ENCODE measurements around the gene ACVR1B.

ACVR1B gene

GRCh38 chr12:51947246-51947996, 4.1 kb upstream of the ACVR1B start:
- 92% methylated on average over 8 of the region's 8 CpGs for WGBS
- Histone ChIP-seq H3K36me3 (ENCODE audit: insufficient read depth, low read length) (no peaks in the 10 kb centered on the region), H3K27ac (ENCODE audit: low read depth, low read length) (no peak overlapping the region), H3K27me3 (ENCODE audit: insufficient read depth, low read length) (peaks cover 46% of the 10 kb centered on the region), H3K4me1 (ENCODE audit: insufficient read depth, low read length) (no peaks in the 10 kb centered on the region), H3K4me3 (ENCODE audit: low read length) (no peak overlapping the region), H3K9me3 (ENCODE audit: insufficient read depth, low read depth, low read length) (peaks cover 11% of the 10 kb centered on the region), H3K9ac (ENCODE audit: low read depth, low read length) (no peak overlapping the region)

- Histone ChIP-seq H3K27me3 (ENCODE audit: insufficient read depth, low read length) (peaks cover 52% of the 10 kb centered on the region), H3K9me3 (ENCODE audit: insufficient read depth, low read depth, low read length) (peaks cover 11% of the 10 kb centered on the region)
- WGBS = 92% methylated on average over 6 of the region's 6 CpGs
Observed at GRCh38 chr12:51948066-51948465, 3.4 kb upstream of the ACVR1B start.

DNA sequence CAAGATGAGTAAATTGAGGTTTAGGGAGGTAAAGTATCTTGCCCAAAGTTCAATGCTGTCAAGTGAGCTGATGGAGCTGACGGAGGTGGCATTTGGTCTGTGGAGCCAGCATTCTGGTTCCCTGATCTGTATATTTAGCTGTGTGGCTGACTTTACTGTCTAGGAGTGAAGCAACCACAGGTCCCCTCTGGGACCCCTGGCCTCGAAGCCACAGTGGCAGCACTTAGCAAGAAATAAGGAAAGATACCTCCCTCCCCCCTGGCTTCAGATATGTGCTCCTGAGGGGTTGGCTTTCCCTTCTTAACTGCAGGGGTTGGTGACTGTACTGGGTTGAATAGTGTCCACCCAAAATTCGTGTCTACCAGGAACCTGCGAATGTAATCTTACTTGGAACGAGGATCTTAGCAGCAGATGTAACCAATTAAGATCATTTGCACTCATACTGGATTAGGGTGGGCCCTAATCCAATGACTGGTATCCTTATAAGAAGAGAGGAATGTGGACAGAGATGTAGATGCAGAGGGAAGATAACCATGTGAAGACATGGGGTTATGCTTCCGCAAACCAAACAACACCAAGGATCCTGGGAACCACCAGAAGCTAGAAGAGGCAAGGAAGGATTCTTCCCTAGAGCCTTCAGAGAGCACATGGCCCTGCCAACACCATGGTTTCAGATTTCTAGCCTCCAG, 2.0 kb upstream of the ACVR1B start:
- H3K4me1 ChIP-seq (ENCODE audit: insufficient read depth, low read length) = peaks cover 5% of the 10 kb centered on the region; the same call in 1 of the 2 replicates
- WGBS = 87% methylated on average over 6 of the region's 6 CpGs

More at GRCh38 chr12:51948066-51948465, 3.4 kb upstream of the ACVR1B start:
- H3K36me3 ChIP-seq (ENCODE audit: insufficient read depth, low read length) = no peaks in the 10 kb centered on the region
- peaks cover 3% of the 10 kb centered on the region; the same call in 1 of the 2 replicates for H3K4me1 ChIP-seq (ENCODE audit: insufficient read depth, low read length)
- no peak overlapping the region for H3K4me3 ChIP-seq (ENCODE audit: low read length)
- no peak overlapping the region for H3K9ac ChIP-seq (ENCODE audit: low read depth, low read length)
- no peak overlapping the region for H3K27ac ChIP-seq (ENCODE audit: low read depth, low read length)

DNA sequence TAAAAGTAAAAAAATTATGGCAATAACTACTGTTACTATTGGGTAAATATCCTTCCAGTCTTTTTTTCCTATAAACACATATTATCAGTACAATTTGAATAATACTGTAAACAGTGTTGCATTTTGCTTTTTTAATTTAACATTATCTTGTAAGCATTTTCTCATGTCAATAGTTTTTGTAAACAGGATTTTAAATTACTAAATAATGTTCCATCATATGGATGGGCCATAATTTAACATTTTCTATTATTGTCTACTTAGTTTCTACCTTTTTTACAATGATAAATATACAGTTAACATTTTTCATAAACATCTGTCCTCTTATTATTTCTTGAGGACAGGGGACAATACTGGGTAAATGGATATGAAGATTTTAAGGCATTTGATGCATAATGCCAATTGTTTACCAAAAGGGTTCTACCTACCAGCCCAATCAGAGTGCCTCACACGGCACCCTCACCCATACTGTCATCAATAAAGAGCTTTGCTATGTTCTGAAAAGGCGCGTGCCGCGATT, 759 bp upstream of the ACVR1B start:
- Histone ChIP-seq H3K9me3 (ENCODE audit: insufficient read depth, low read depth, low read length) (no peaks in the 10 kb centered on the region), H3K36me3 (ENCODE audit: insufficient read depth, low read length) (no peaks in the 10 kb centered on the region), H3K4me1 (ENCODE audit: insufficient read depth, low read length) (peaks cover 5% of the 10 kb centered on the region; the same call in 1 of the 2 replicates), H3K27me3 (ENCODE audit: insufficient read depth, low read length) (peaks cover 61% of the 10 kb centered on the region), H3K9ac (ENCODE audit: low read depth, low read length) (peak overlapping the region; percentile 59; the same call in 1 of the 2 replicates), H3K27ac (ENCODE audit: low read depth, low read length) (no peak overlapping the region), H3K4me3 (ENCODE audit: low read length) (peak overlapping the region; percentile 66)
- 2% methylated on average over 5 of the region's 5 CpGs for WGBS

More for the DNA sequence above, 2.0 kb upstream of the ACVR1B start:
- H3K27ac ChIP-seq (ENCODE audit: low read depth, low read length) = no peak overlapping the region
- H3K9ac ChIP-seq (ENCODE audit: low read depth, low read length) = no peak overlapping the region
- no peak overlapping the region for H3K4me3 ChIP-seq (ENCODE audit: low read length)
- peaks cover 6% of the 10 kb centered on the region for H3K9me3 ChIP-seq (ENCODE audit: insufficient read depth, low read depth, low read length)
- H3K36me3 ChIP-seq (ENCODE audit: insufficient read depth, low read length) = no peaks in the 10 kb centered on the region
- H3K27me3 ChIP-seq (ENCODE audit: insufficient read depth, low read length) = peaks cover 61% of the 10 kb centered on the region

GRCh38 chr12:51951843-51952722, 584 bp downstream of the ACVR1B start:
- Histone ChIP-seq H3K9me3 (ENCODE audit: insufficient read depth, low read depth, low read length) (no peaks in the 10 kb centered on the region), H3K27me3 (ENCODE audit: insufficient read depth, low read length) (peaks cover 60% of the 10 kb centered on the region), H3K27ac (ENCODE audit: low read depth, low read length) (peak overlapping the region; percentile 49; the same call in 1 of the 2 replicates), H3K4me1 (ENCODE audit: insufficient read depth, low read length) (peaks cover 5% of the 10 kb centered on the region; the same call in 1 of the 2 replicates), H3K4me3 (ENCODE audit: low read length) (peak overlapping the region; percentile 91), H3K36me3 (ENCODE audit: insufficient read depth, low read length) (no peaks in the 10 kb centered on the region), H3K9ac (ENCODE audit: low read depth, low read length) (peak overlapping the region; percentile 93)
- under 1% methylated on average over 41 of the region's 50 CpGs for WGBS

DNA sequence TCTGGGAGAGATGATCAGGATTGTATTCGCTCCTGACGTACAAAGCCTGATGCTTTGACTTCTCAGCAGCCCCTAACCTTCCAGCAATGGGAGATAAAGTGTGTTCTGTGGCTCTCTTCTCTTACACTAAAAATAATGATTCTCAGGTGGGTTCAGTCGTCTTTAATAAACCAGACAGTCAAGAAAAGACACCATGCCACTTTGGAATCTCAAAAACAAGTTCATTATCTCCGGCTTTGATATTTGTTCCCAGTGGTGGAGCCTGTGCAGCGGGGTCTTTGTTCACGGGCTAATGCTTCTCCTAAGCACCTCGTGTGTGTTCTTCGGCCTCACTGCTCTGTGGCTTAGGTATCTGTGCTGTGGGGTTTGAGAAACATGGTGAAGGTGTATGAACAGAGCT, 1.6 kb downstream of the ACVR1B start:
- H3K9ac ChIP-seq (ENCODE audit: low read depth, low read length) = no peak overlapping the region; the same call in 1 of the 2 replicates
- WGBS = 64% methylated on average over 8 of the region's 8 CpGs
- H3K27me3 ChIP-seq (ENCODE audit: insufficient read depth, low read length) = peaks cover 50% of the 10 kb centered on the region
- H3K36me3 ChIP-seq (ENCODE audit: insufficient read depth, low read length) = no peaks in the 10 kb centered on the region
- H3K27ac ChIP-seq (ENCODE audit: low read depth, low read length) = no peak overlapping the region
- H3K4me1 ChIP-seq (ENCODE audit: insufficient read depth, low read length) = peaks cover 5% of the 10 kb centered on the region; the same call in 1 of the 2 replicates
- H3K9me3 ChIP-seq (ENCODE audit: insufficient read depth, low read depth, low read length) = no peaks in the 10 kb centered on the region
- peak overlapping the region; percentile 91 for H3K4me3 ChIP-seq (ENCODE audit: low read length)

DNA sequence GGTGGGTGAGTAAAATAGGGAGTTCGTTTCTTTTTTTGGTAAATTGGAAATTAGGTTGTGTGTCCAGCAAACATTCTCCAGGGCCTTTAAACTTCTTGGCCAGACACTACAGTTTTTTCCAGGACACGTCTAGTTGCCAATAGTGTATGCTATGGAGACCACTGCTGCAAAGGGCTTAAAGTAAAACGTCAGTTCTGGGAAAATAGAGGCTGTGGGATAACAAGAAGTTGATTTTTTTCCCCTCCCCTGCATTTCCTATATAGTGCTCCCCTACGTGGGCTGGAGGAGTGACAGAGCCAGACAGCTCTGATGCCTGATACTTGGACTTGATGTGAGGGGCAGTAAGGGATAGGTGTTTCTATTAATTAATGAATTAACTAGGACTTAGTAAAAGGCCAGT, 2.4 kb downstream of the ACVR1B start:
- 62% methylated on average over 4 of the region's 4 CpGs for WGBS
- peaks cover 5% of the 10 kb centered on the region; the same call in 1 of the 2 replicates for H3K4me1 ChIP-seq (ENCODE audit: insufficient read depth, low read length)
- H3K9ac ChIP-seq (ENCODE audit: low read depth, low read length) = no peak overlapping the region
- no peak overlapping the region for H3K27ac ChIP-seq (ENCODE audit: low read depth, low read length)
- no peaks in the 10 kb centered on the region for H3K9me3 ChIP-seq (ENCODE audit: insufficient read depth, low read depth, low read length)
- peaks cover 44% of the 10 kb centered on the region for H3K27me3 ChIP-seq (ENCODE audit: insufficient read depth, low read length)
- no peaks in the 10 kb centered on the region for H3K36me3 ChIP-seq (ENCODE audit: insufficient read depth, low read length)
- H3K4me3 ChIP-seq (ENCODE audit: low read length) = no peak overlapping the region

DNA sequence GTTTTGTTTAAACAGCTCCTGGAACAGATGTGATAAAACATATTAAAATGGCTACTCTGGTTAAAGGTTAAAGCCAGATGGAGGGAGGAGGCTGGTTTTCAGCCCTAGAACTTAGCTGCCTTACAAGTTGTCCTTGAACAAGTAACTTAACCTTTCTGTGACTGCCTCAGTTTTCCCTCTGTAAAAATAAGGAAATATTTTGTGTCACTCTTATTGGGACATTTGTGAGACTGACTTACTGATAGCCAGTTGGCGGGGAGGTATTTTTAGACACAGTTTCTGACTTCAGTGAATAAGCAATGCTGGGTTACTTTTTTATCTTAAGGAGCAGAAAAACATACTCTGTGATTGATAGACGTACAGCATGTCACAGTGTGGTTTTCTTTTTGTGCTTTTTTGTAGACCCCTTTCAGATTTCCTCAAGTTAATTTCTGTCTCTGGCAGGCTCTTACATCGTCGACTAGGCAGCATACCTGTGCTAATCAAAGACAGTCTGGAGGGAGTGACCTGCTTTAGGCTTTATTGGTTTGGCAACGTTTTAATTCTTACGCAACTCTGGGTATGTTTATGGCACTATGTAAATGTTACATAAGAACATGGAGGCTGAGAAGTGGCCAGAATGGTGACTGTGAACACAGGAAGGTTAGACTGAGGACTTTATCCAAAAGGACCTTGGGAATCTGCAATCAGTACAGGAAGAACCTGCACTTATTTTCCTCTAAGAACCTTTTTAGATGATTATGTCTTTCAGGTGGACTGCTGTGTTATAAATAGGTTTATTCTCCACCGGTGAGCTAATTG, 3.3 kb downstream of the ACVR1B start:
- 88% methylated on average over 7 of the region's 7 CpGs for WGBS
- Histone ChIP-seq H3K4me3 (ENCODE audit: low read length) (no peak overlapping the region), H3K4me1 (ENCODE audit: insufficient read depth, low read length) (peaks cover 5% of the 10 kb centered on the region; the same call in 1 of the 2 replicates), H3K27me3 (ENCODE audit: insufficient read depth, low read length) (peaks cover 35% of the 10 kb centered on the region), H3K27ac (ENCODE audit: low read depth, low read length) (no peak overlapping the region), H3K9me3 (ENCODE audit: insufficient read depth, low read depth, low read length) (no peaks in the 10 kb centered on the region), H3K9ac (ENCODE audit: low read depth, low read length) (no peak overlapping the region), H3K36me3 (ENCODE audit: insufficient read depth, low read length) (no peaks in the 10 kb centered on the region)

GRCh38 chr12:51955702-51956101, 4.2 kb downstream of the ACVR1B start:
- peaks cover 26% of the 10 kb centered on the region for H3K27me3 ChIP-seq (ENCODE audit: insufficient read depth, low read length)
- H3K27ac ChIP-seq (ENCODE audit: low read depth, low read length) = no peak overlapping the region
- H3K36me3 ChIP-seq (ENCODE audit: insufficient read depth, low read length) = no peaks in the 10 kb centered on the region
- H3K4me3 ChIP-seq (ENCODE audit: low read length) = no peak overlapping the region
- H3K9ac ChIP-seq (ENCODE audit: low read depth, low read length) = no peak overlapping the region
- 87% methylated on average over 1 of the region's 1 CpG for WGBS
- peaks cover 5% of the 10 kb centered on the region; the same call in 1 of the 2 replicates for H3K4me1 ChIP-seq (ENCODE audit: insufficient read depth, low read length)
- H3K9me3 ChIP-seq (ENCODE audit: insufficient read depth, low read depth, low read length) = no peaks in the 10 kb centered on the region

- H3K27ac ChIP-seq (ENCODE audit: low read depth, low read length) = no peak overlapping the region
- H3K9me3 ChIP-seq (ENCODE audit: insufficient read depth, low read depth, low read length) = no peaks in the 10 kb centered on the region
- peaks cover 5% of the 10 kb centered on the region; the same call in 1 of the 2 replicates for H3K27me3 ChIP-seq (ENCODE audit: insufficient read depth, low read length)
- peaks cover 2% of the 10 kb centered on the region; the same call in 1 of the 2 replicates for H3K36me3 ChIP-seq (ENCODE audit: insufficient read depth, low read length)
- no peak overlapping the region for H3K4me3 ChIP-seq (ENCODE audit: low read length)
- no peak overlapping the region for H3K9ac ChIP-seq (ENCODE audit: low read depth, low read length)
- WGBS = 94% methylated on average over 13 of the region's 13 CpGs
- H3K4me1 ChIP-seq (ENCODE audit: insufficient read depth, low read length) = 0 out of 2 replicates have a peak, but pooled peaks cover 3% of the 10 kb centered on the region
Observed at GRCh38 chr12:51958542-51958941, 7.0 kb downstream of the ACVR1B start.
